HUES64 (cell line): ENCODE measurements around the gene TMIGD3.

Experiments
- H3K27ac ChIP-seq: 2 replicates; pipeline ENCODE4 v1.7.0; 2013; ENCODE audit warnings: low read depth, low read length, inconsistent platforms
- H3K27me3 ChIP-seq: 2 replicates; pipeline ENCODE4 v1.6.1; 2013; ENCODE audit warnings: mild to moderate bottlenecking, low read length; ENCODE audit not compliant: insufficient read depth
- H3K36me3 ChIP-seq: 2 replicates; pipeline ENCODE4 v1.6.1; 2013; ENCODE audit warnings: mild to moderate bottlenecking, low read length; ENCODE audit not compliant: insufficient read depth
- H3K4me1 ChIP-seq: 2 replicates; pipeline ENCODE4 v1.6.1; 2013; ENCODE audit warnings: mild to moderate bottlenecking, low read length, moderate library complexity; ENCODE audit not compliant: insufficient read depth
- H3K4me3 ChIP-seq: 2 replicates; pipeline ENCODE4 v1.5.1; 2013; ENCODE audit warnings: mild to moderate bottlenecking, low read length, moderate library complexity
- H3K9ac ChIP-seq: 2 replicates; pipeline ENCODE4 v1.6.1; 2013; ENCODE audit warnings: mild to moderate bottlenecking, low read depth, low read length
- H3K9me3 ChIP-seq: 2 replicates; pipeline ENCODE4 v1.6.1; 2013; ENCODE audit warnings: low read depth, low read length; ENCODE audit not compliant: insufficient read depth
- WGBS: fragments of 150-250, 120-280 bp; methylation state at CpG from one replicate; pipeline ENCODE4 v1.1.7; 2013; ENCODE audit warnings: missing lambda C conversion rate; 5-methylcytosine and 5-hydroxymethylcytosine counted together

Gene TMIGD3

GRCh38 chr1:111444031-111444430, 59.4 kb downstream of the TMIGD3 start:
- H3K4me3 ChIP-seq, result no peak overlapping the region
- H3K27ac ChIP-seq, result no peak overlapping the region
- peaks cover 83% of the 10 kb centered on the region for H3K36me3 ChIP-seq
- H3K9ac ChIP-seq, result no peak overlapping the region
- 89% methylated on average over 3 of the region's 3 CpGs for WGBS
- no peaks in the 10 kb centered on the region for H3K27me3 ChIP-seq
- H3K4me1 ChIP-seq, result peaks cover 6% of the 10 kb centered on the region
- no peaks in the 10 kb centered on the region for H3K9me3 ChIP-seq

- 97% methylated on average over 4 of the region's 4 CpGs for WGBS
- H3K27ac ChIP-seq, result no peak overlapping the region
- no peaks in the 10 kb centered on the region; the same call in 1 of the 2 replicates for H3K4me1 ChIP-seq
- peaks cover 99% of the 10 kb centered on the region for H3K36me3 ChIP-seq
- H3K27me3 ChIP-seq, result no peaks in the 10 kb centered on the region
- no peaks in the 10 kb centered on the region for H3K9me3 ChIP-seq
- H3K9ac ChIP-seq, result no peak overlapping the region
- H3K4me3 ChIP-seq, result no peak overlapping the region
These were observed 61.0 kb downstream of the TMIGD3 start for GRCh38 chr1:111442457-111442856.

- H3K27me3 ChIP-seq, result no peaks in the 10 kb centered on the region
- 76% methylated on average over 7 of the region's 9 CpGs for WGBS
- no peak overlapping the region for H3K27ac ChIP-seq
- no peaks in the 10 kb centered on the region for H3K4me1 ChIP-seq
- H3K9me3 ChIP-seq, result no peaks in the 10 kb centered on the region
- H3K9ac ChIP-seq, result no peak overlapping the region
- no peak overlapping the region for H3K4me3 ChIP-seq
- peaks cover 97% of the 10 kb centered on the region for H3K36me3 ChIP-seq
These were observed 61.8 kb downstream of the TMIGD3 start for GRCh38 chr1:111441573-111442192.

- Histone ChIP-seq H3K9ac (no peak overlapping the region), H3K36me3 (peaks cover 77% of the 10 kb centered on the region), H3K27me3 (no peaks in the 10 kb centered on the region), H3K4me1 (no peaks in the 10 kb centered on the region), H3K4me3 (no peak overlapping the region), H3K27ac (no peak overlapping the region), H3K9me3 (no peaks in the 10 kb centered on the region)
- WGBS, result 95% methylated on average over 3 of the region's 3 CpGs
These were observed 63.7 kb downstream of the TMIGD3 start for GRCh38 chr1:111439461-111440351.

DNA sequence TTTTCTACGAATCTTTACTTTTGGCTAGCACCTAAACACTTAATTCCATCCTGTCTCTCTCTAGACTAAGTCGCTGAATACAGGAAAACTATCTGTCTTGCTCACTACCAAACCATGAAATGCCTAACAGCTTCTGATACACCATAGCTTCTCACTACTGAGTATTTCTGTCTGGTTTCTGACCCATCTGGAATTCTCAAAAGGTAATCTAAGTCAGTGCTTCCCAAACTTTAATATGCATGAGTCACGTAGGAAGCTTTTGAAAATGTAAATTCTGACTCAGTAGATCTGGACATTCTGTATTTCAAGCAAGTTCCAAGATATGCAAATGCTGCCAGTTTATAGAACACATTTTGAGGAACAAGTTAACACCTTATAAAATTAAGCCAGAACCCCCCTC, 66.7 kb downstream of the TMIGD3 start:
- no peaks in the 10 kb centered on the region for H3K27me3 ChIP-seq
- peaks cover 47% of the 10 kb centered on the region for H3K36me3 ChIP-seq
- H3K27ac ChIP-seq, result no peak overlapping the region
- H3K4me3 ChIP-seq, result no peak overlapping the region
- no peaks in the 10 kb centered on the region for H3K4me1 ChIP-seq
- 71% methylated on average over 3 of the region's 3 CpGs for WGBS
- no peaks in the 10 kb centered on the region for H3K9me3 ChIP-seq
- H3K9ac ChIP-seq, result no peak overlapping the region
